ENCODE measurements around the gene CASP12.

Gene CASP12

DNA sequence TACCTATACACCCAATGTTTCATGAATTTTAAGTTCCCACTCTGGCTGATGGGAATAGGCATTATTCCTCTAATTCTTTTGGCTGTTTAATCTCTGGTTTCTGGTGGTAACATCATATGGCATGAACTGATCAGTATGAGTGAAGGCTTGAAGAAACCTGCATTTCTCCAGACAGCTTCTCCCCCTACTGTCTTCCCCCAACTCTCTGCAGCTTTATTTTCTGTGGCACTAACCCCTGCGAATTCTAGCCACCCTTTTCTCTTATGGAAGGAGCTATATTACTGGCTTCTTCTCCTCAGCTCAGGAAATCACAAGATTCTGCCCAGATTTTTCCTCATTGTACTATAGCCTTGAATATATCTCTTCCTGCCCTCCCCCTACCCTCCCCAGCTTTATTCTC lies 57.1 kb downstream of the CASP12 start:
- DNase-seq = no peak

- DNase-seq = no peak
Measured at GRCh38 chr11:104837969-104838639, 60.2 kb downstream of the CASP12 start.

- DNase-seq = no peak
Measured at GRCh38 chr11:104836691-104837090, 61.6 kb downstream of the CASP12 start.
